ENCODE data around the gene HAT1. TPM values are rescaled to one million over a fixed set of nuclear protein-coding genes. Genes with fewer than 3 reads are reported as not detected.

The HAT1 gene
- total and polyA plus RNA-seq, 10 of the 15 experiments (the other 5 are each of a cell fraction or from before 2014, with no cell fraction given): 60.0 to 225 (median 130) TPM

DNA sequence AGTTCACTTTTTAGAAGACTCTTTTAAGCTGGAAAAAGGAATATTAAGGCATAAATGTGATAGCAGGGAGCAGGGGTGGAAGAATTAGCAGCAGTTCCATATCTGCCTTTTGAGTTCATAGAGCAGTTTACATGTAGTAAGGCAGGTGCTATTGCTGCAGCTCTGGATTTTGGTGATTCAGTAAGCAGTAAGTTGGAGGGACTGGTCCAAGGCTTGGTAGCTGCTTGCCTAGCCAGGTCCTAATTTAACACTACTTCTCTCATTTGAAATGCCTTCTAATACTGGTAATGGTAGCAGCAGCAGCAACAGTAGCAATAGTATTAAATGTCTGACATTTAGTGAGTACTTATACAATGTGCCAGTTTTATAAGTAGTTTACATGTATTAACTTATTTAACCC lies 30.0 kb downstream of the HAT1 start:
- Histone ChIP-seq H3K9ac (ENCODE audit: control insufficient read depth, insufficient read depth, low read length) (no peak overlapping the region), H3K4me3 (no peak overlapping the region), H2AFZ (ENCODE audit: control insufficient read depth, low read depth, low read length) (no peak overlapping the region), H3K27ac (ENCODE audit: control insufficient read depth, insufficient read depth) (no peak overlapping the region), H3K9me3 (replicated peaks; ENCODE audit: control insufficient read depth, insufficient read depth, low read length) (no peaks in the 10 kb centered on the region; the same call in 2 of the 3 replicates), H3K79me2 (ENCODE audit: control insufficient read depth, insufficient read depth, low read length) (no peaks in the 10 kb centered on the region), H3K27me3 (replicated peaks in 1 of 2; ENCODE audit: control insufficient read depth in 2 of 2, insufficient read depth in 2 of 2, low read length in 1 of 2) (no peaks in the 10 kb centered on the region), H4K20me1 (ENCODE audit: control insufficient read depth, insufficient read depth) (no peaks in the 10 kb centered on the region), H3K4me1 (ENCODE audit: control insufficient read depth, insufficient read depth, low read length) (no peaks in the 10 kb centered on the region; the same call in 1 of the 2 replicates), H3K36me3 (ENCODE audit: control insufficient read depth in 2 of 2, insufficient read depth in 2 of 2, low read length in 1 of 2) (peaks cover 4% of the 10 kb centered on the region in 2 experiments; a peak in 2 of 4 replicates), H3K4me2 (ENCODE audit: control insufficient read depth, insufficient read depth) (no peak overlapping the region)
- FAIRE-seq (no peak), DNase-seq (ENCODE audit: low read depth, low spot score) (no peak), ATAC-seq (no peak)
- in situ Hi-C loops (cut with MboI): no loop called here
- ChIA-PET POLR2A (no interaction called here), SMC1A (ENCODE audit: uncharacterized antibody, unreplicated experiment) (no interaction called here), CTCF (no interaction called here), RAD21 (ENCODE audit: unreplicated experiment) (no interaction called here)
- TF ChIP-seq FOXM1 (IDR thresholded peaks at IDR 0.05; ENCODE audit: low read depth, low read length) (no peak), NFIC (IDR thresholded peaks at IDR 0.05; ENCODE audit: low read depth, low read length) (no peak), SIX5 (IDR thresholded peaks at IDR 0.05; ENCODE audit: low read depth, low read length, severe bottlenecking) (no peak), SREBF2 (IDR thresholded peaks at IDR 0.05; ENCODE audit: low read length) (no peak), NR2C1 (IDR thresholded peaks at IDR 0.05) (no peak), RB1 (IDR thresholded peaks at IDR 0.05; ENCODE audit: borderline replicate concordance) (no peak), POU2F2 (IDR thresholded peaks at IDR 0.05; ENCODE audit: borderline replicate concordance, low read depth, low read length) (no peak), EED (IDR thresholded peaks at IDR 0.05; ENCODE audit: low read depth) (no peak), SUZ12 (IDR thresholded peaks at IDR 0.05; ENCODE audit: unreplicated experiment) (no peak), RUNX3 (IDR thresholded peaks at IDR 0.05; ENCODE audit: low read length) (no peak), BRCA1 (IDR thresholded peaks at IDR 0.05; ENCODE audit: low read depth, low read length) (no peak)
- TF ChIP-seq, protein P1, sequence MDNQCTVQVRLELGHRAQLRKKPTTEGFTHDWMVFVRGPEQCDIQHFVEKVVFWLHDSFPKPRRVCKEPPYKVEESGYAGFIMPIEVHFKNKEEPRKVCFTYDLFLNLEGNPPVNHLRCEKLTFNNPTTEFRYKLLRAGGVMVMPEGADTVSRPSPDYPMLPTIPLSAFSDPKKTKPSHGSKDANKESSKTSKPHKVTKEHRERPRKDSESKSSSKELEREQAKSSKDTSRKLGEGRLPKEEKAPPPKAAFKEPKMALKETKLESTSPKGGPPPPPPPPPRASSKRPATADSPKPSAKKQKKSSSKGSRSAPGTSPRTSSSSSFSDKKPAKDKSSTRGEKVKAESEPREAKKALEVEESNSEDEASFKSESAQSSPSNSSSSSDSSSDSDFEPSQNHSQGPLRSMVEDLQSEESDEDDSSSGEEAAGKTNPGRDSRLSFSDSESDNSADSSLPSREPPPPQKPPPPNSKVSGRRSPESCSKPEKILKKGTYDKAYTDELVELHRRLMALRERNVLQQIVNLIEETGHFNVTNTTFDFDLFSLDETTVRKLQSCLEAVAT (IDR thresholded peaks at IDR 0.05): no peak
- TF ChIP-seq, protein P2, sequence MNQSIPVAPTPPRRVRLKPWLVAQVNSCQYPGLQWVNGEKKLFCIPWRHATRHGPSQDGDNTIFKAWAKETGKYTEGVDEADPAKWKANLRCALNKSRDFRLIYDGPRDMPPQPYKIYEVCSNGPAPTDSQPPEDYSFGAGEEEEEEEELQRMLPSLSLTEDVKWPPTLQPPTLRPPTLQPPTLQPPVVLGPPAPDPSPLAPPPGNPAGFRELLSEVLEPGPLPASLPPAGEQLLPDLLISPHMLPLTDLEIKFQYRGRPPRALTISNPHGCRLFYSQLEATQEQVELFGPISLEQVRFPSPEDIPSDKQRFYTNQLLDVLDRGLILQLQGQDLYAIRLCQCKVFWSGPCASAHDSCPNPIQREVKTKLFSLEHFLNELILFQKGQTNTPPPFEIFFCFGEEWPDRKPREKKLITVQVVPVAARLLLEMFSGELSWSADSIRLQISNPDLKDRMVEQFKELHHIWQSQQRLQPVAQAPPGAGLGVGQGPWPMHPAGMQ (IDR thresholded peaks at IDR 0.05; ENCODE audit: borderline replicate concordance): no peak
- BruUV-seq (replicated peaks): no TSS peak
- intact Hi-C loops (cut with micrococcal nuclease; ENCODE audit: unreplicated experiment): loop anchor here (10.0 kb wide), 1 partner anchor 153 kb away; the partner anchor contains the start of gene DLX2
